CD4-positive, alpha-beta T cell treated with Interleukin-12 subunit alpha and Interleukin-12 subunit beta, for 1 hour (primary cell): Measurements from ENCODE around the gene RABL2A.
"Not testable (repeated sequence)": the region's sequence is repeated elsewhere in the genome, so short reads cannot be mapped to it uniquely, and the experiment has no call there.

Experiments used
- DNase-seq: peaks from one replicate; pipeline ENCODE4 v3.0.0-alpha.2; 2020

RABL2A gene

DNA sequence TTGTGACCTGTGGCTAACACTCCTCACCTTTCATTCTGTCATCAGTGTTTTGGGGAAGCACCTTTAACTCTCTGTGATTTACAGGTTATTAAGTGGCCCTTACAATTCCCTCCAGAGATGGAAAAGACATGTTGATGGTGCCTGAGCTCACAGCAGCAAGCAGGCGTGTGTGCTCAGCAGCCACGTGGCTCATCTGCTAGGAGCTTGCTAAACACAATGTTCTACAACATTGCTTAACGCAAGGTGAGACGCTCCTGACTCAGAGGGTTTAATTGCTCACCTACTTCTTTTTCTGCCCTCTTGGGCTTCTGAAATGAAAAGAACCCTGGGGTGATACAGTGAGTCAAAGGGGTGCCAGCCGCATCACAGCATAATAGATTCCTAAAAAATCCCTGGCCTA is 6.1 kb upstream of the RABL2A start:
- DNase-seq: not testable (repeated sequence)

DNA sequence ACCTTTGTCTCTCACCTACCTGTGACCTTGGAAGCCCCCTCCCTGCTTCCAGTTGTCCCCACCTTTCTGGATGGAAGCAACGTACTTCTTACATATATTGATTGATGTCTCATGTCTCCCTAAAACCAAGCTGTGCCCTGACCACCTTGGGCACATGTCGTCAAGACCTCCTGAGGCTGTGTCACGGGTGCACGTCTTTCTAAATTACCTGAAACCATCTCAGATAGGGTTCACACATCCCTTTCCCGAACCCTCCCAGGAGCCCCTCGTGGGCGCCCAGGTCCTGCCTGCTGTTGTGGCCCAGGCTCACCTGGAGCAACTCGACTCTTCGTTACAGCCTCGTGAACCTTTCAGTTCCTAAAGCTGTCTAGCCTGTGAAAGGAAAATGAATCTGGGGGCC is 1.2 kb upstream of the RABL2A start:
- not testable (repeated sequence) for DNase-seq

DNA sequence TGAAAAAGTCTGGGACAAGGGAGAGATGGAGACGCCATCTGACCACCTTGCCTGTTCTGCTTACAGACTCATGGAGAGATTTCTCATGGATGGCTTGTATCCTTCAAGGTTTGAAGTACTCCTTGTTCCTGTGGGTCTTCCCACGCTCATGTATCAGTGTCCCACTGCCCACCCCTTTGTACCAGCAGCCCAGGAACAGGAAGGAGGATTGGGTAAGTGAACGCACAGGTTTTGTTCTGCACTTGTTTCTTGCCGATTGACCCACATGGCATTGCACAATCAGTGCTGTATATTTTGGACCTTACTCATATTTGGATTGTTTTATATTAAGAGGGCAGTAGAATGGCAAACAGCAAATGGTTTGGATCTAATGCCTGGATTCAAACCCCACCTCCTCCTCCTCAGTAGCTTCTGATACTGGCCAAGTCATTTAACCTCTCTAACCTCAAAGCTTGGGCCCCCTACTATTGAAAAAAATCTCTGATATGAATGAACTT is 5.8 kb downstream of the RABL2A start:
- not testable (repeated sequence) for DNase-seq

GRCh38 chr2:113635358-113635757 is 8.3 kb downstream of the RABL2A start:
- DNase-seq: not testable (repeated sequence)

GRCh38 chr2:113636226-113636625 is 9.2 kb downstream of the RABL2A start:
- DNase-seq: not testable (repeated sequence)

- not testable (repeated sequence) for DNase-seq
Observed at GRCh38 chr2:113638084-113638483, 11.0 kb downstream of the RABL2A start.

DNA sequence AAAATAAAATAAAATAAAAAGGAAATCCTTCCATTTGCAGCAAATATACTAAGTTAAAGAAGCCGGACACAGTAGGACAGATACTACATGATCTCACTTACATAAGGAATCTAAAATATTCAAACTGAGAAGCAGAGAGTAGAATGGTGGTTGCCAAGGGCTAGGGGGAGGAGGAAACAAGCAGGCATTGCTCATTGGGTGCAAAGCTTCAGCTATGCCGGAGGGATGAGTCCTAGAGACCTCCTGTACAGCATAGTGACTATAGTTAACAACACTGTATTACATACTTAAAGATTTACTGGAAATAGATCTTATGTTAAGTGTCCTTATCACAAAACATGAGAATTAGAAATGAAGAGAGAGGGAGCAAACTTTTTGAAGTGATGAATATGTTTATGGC is 19.2 kb downstream of the RABL2A start:
- DNase-seq: not testable (repeated sequence)

DNA sequence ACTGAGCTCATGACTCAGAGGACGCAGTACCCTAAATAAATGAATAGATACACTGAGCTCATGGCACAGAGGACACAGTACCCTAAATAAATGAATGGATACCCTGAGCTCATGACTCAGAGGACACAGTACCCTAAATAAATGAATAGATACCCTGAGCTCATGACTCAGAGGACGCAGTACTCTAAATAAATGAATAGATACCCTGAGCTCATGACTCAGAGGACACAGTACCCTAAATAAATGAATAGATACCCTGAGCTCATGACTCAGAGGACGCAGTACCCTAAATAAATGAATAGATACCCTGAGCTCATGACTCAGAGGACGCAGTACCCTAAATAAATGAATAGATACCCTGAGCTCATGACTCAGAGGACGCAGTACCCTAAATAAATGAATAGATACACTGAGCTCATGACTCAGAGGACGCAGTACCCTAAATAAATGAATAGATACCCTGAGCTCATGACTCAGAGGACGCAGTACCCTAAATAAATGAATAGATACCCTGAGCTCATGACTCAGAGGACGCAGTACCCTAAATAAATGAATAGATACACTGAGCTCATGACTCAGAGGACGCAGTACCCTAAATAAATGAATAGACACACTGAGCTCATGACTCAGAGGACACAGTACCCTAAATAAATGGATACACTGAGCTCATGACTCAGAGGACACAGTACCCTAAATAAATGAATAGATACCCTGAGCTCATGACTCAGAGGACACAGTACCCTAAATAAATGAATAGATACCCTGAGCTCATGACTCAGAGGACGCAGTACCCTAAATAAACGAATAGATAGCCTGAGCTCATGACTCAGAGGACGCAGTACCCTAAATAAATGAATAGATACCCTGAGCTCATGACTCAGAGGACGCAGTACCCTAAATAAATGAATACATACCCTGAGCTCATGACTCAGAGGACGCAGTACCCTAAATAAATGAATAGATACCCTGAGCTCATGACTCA is 24.1 kb downstream of the RABL2A start:
- DNase-seq: not testable (repeated sequence)

GRCh38 chr2:113652599-113652998 is 25.5 kb downstream of the RABL2A start:
- not testable (repeated sequence) for DNase-seq

- peak; percentile 7 for DNase-seq
Observed at GRCh38 chr2:113656031-113656624, 29.1 kb downstream of the RABL2A start.

DNA sequence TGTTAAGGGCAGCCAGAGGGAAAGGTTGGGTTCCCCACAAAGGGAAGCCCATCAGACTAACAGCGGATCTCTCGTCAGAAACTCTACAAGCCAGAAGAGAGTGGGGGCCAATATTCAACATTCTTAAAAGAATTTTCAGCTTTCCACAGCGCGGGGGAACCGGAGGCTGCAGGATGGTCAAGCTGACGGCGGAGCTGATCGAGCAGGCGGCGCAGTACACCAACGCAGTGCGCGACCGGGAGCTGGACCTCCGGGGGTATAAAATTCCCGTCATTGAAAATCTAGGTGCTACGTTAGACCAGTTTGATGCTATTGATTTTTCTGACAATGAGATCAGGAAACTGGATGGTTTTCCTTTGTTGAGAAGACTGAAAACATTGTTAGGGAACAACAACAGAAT is 30.7 kb downstream of the RABL2A start:
- not testable (repeated sequence) for DNase-seq

DNA sequence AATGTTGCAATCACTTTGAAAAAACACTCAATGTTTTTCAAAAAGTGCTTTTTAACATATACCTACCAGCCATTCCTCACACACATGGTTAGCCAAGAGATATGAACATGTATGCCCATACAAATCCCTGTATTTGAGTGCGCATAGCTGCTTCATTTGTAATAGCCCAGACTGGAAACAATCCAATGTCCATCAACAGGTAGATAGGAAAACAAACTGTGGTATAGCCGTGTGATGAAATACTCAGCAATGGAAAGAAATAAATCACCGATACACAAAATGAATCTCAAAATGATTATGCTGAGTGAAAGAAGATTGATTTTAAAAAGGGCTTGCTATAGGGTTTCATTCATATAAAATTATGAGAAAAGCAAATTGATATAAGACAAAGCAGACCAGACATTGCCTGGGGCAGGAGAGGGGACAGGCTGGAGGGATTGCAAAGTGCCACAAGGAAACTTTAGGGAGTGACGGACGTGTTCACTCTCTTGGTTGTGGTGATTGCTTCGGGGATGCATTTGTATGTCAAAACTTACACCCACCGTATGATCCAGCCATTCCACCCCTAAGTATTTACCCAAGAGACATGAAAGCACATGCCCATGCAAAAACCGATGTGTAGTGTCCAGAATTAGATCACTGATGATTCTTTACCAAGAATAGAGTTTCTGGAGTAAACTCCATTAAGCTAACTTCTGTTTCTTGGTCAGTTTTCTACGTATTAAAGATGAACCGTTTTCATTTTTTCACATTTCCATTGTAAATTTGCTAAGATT is 36.4 kb downstream of the RABL2A start:
- DNase-seq: not testable (repeated sequence)

DNA sequence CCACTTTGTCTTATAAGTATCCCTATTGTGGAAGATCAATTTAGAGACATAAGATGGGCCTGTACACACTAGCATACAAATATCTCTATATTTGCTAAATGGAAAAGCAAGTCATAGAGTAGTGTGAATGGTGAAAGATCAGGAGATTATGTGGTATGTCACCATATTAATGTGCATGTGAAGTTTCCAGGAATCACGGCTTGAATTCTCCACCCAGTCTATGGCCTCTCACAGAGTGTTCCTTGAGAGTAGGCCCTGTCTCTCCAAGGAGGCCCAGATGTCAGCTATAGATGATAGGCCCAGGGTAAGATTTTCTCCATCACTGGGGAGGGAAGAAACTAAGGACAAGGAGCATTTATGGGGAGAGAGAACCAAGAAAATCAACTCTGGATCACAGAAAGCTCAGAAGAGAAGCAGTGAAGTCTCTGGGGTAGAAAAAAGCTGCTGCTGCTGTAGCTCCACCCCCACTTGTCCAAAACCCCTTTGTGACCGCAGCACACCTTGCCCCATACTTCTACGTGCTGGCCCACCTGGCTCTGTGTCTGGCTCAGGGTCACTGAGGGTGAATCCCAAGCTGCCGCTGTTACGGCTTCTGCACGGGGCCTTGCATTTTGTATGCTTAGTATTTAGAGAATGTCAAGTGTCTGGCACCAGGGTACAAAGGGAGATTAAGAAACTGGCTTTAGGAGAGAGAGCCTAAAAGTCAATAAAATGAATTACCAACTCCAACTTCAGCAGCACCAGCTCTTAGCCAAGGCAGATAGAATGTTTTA is 37.9 kb downstream of the RABL2A start:
- DNase-seq: not testable (repeated sequence)

- not testable (repeated sequence) for DNase-seq
Observed at GRCh38 chr2:113669013-113669412, 41.9 kb downstream of the RABL2A start.

- no peak for DNase-seq
Observed at GRCh38 chr2:113672326-113672932, 45.4 kb downstream of the RABL2A start.

GRCh38 chr2:113675875-113676274 is 48.8 kb downstream of the RABL2A start:
- no peak for DNase-seq

DNA sequence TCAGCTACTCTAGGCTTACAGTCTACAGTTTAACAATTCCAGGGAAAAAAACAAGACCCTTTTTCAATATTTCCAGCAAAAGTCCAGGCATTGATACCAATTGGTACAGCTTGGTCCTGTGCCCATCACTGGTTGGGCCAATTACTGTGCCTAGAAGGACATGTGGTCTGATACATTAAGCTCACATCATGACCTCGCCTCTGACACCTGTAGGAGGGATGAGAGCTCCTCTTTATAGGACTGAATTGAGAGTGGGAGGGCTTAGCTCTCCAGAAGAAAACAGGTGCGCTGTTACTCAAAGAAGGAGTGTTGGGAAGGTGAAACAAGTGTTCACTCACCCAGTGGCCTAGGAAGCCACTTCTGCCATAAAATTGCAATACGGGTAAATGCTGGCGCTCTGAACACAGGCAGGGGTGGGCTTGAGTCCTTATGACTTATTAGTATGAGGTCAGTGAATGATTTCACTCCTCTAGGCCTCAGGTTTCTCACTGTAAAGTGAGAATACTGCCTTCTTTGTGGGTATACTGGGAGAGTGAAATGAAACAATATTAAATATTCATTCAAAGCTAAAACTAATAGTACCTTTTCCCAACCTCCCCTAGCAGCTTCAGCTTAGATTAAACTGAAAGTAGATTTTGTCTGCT is 49.7 kb downstream of the RABL2A start:
- DNase-seq: no peak

- no peak for DNase-seq
Observed at GRCh38 chr2:113677330-113677729, 50.3 kb downstream of the RABL2A start.

DNA sequence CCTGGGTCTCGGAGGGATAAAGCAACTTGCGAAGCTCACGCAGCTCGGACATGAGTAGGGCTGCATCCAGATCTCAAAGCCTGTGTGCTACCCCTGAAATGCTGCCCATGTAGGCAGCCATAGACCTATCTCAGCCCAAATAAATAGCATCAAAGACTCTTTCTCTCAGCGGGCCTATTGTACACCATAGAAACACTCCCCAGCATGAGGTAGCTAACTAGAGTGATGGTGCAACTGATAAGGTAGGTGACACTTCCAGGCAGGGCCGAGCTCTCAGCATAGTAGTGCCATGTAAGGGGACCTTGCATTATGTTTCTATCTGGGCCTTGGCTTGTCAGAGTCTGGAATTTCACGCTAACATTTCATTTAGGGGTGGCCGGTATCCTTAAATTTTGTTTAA is 52.4 kb downstream of the RABL2A start:
- DNase-seq: peak; percentile 14

GRCh38 chr2:113685471-113685870 is 58.4 kb downstream of the RABL2A start:
- no peak for DNase-seq

- no peak for DNase-seq
Observed at GRCh38 chr2:113686537-113686936, 59.5 kb downstream of the RABL2A start.
